Activated T-helper 17 cell treated with anti-CD3 and anti-CD28 coated beads, Interleukin-2, amount 50 U/mL, for 72 hours (primary cell): ENCODE data around the gene IRF5. TPM values are rescaled to one million over a fixed set of nuclear protein-coding genes. Genes with fewer than 3 reads are reported as not detected.

Experiments used
- ATAC-seq: fragments of 150-1000 bp; cut with Tn5 transposase; replicated peaks from 2 replicates; pipeline ENCODE4 v1.10.0; 2021; ENCODE audit warnings: mild to moderate bottlenecking, moderate library complexity
- H3K27ac Mint-ChIP-seq: one replicate; pipeline ENCODE4 v1.8.0; 2022; ENCODE audit warnings: mixed read lengths
- H3K27me3 Mint-ChIP-seq: one replicate; pipeline ENCODE4 v1.8.0; 2022; ENCODE audit warnings: mixed read lengths
- H3K36me3 Mint-ChIP-seq: one replicate; pipeline ENCODE4 v1.8.0; 2022; ENCODE audit warnings: low read depth, mild to moderate bottlenecking, mixed read lengths
- H3K4me1 Mint-ChIP-seq: one replicate; pipeline ENCODE4 v1.8.0; 2022; ENCODE audit warnings: mixed read lengths
- H3K4me3 Mint-ChIP-seq: one replicate; pipeline ENCODE4 v1.8.0; 2022; ENCODE audit warnings: mild to moderate bottlenecking, mixed read lengths
- H3K9me3 Mint-ChIP-seq: one replicate; pipeline ENCODE4 v1.8.0; 2022; ENCODE audit warnings: mixed read lengths
- total RNA-seq, 2 donors: library from RNA; stranded (reverse); gene quantifications; one replicate each; pipeline ENCODE4 v1.2.3, GENCODE V29; 2022

IRF5 gene
- total RNA-seq, 2 donors from 2014 or later, result 22.5 to 25.4 TPM

GRCh38 chr7:128922496-128923410 is 15.0 kb upstream of the IRF5 start:
- H3K36me3 Mint-ChIP-seq, result no peaks in the 10 kb centered on the region
- H3K9me3 Mint-ChIP-seq, result no peaks in the 10 kb centered on the region
- H3K4me3 Mint-ChIP-seq, result no peak overlapping the region
- peaks cover 8% of the 10 kb centered on the region for H3K27me3 Mint-ChIP-seq
- H3K4me1 Mint-ChIP-seq, result no peaks in the 10 kb centered on the region
- H3K27ac Mint-ChIP-seq, result no peak overlapping the region
- ATAC-seq, result no peak

GRCh38 chr7:128923411-128923800 is 14.3 kb upstream of the IRF5 start:
- no peak for ATAC-seq
- H3K27ac Mint-ChIP-seq, result no peak overlapping the region
- H3K4me3 Mint-ChIP-seq, result no peak overlapping the region
- no peaks in the 10 kb centered on the region for H3K9me3 Mint-ChIP-seq
- peaks cover 8% of the 10 kb centered on the region for H3K27me3 Mint-ChIP-seq
- no peaks in the 10 kb centered on the region for H3K4me1 Mint-ChIP-seq
- no peaks in the 10 kb centered on the region for H3K36me3 Mint-ChIP-seq

- no peaks in the 10 kb centered on the region for H3K4me1 Mint-ChIP-seq
- H3K27me3 Mint-ChIP-seq, result peaks cover 8% of the 10 kb centered on the region
- H3K27ac Mint-ChIP-seq, result no peak overlapping the region
- H3K36me3 Mint-ChIP-seq, result no peaks in the 10 kb centered on the region
- ATAC-seq, result no peak
- H3K9me3 Mint-ChIP-seq, result no peaks in the 10 kb centered on the region
- H3K4me3 Mint-ChIP-seq, result no peak overlapping the region
Measured at GRCh38 chr7:128924707-128925588, 12.8 kb upstream of the IRF5 start.

GRCh38 chr7:128928159-128928813 is 9.4 kb upstream of the IRF5 start:
- no peaks in the 10 kb centered on the region for H3K27me3 Mint-ChIP-seq
- no peak overlapping the region for H3K4me3 Mint-ChIP-seq
- H3K9me3 Mint-ChIP-seq, result peaks cover 2% of the 10 kb centered on the region
- no peak for ATAC-seq
- peaks cover 3% of the 10 kb centered on the region for H3K4me1 Mint-ChIP-seq
- H3K27ac Mint-ChIP-seq, result no peak overlapping the region
- H3K36me3 Mint-ChIP-seq, result no peaks in the 10 kb centered on the region

GRCh38 chr7:128928882-128929788 is 8.6 kb upstream of the IRF5 start:
- H3K27ac Mint-ChIP-seq, result no peak overlapping the region
- peaks cover 7% of the 10 kb centered on the region for H3K4me1 Mint-ChIP-seq
- no peaks in the 10 kb centered on the region for H3K36me3 Mint-ChIP-seq
- peaks cover 3% of the 10 kb centered on the region for H3K9me3 Mint-ChIP-seq
- no peaks in the 10 kb centered on the region for H3K27me3 Mint-ChIP-seq
- ATAC-seq, result no peak
- no peak overlapping the region for H3K4me3 Mint-ChIP-seq

GRCh38 chr7:128931190-128931798 is 6.4 kb upstream of the IRF5 start:
- peaks cover 3% of the 10 kb centered on the region for H3K9me3 Mint-ChIP-seq
- peaks cover 7% of the 10 kb centered on the region for H3K4me1 Mint-ChIP-seq
- no peak overlapping the region for H3K27ac Mint-ChIP-seq
- H3K4me3 Mint-ChIP-seq, result no peak overlapping the region
- ATAC-seq, result no peak
- H3K36me3 Mint-ChIP-seq, result no peaks in the 10 kb centered on the region
- H3K27me3 Mint-ChIP-seq, result no peaks in the 10 kb centered on the region

- no peak for ATAC-seq
- Mint-ChIP-seq H3K9me3 (peaks cover 3% of the 10 kb centered on the region), H3K27me3 (no peaks in the 10 kb centered on the region), H3K27ac (peak overlapping the region; percentile 85), H3K4me3 (peak overlapping the region; percentile 79), H3K4me1 (peaks cover 9% of the 10 kb centered on the region), H3K36me3 (no peaks in the 10 kb centered on the region)
Measured at GRCh38 chr7:128931965-128932861, 5.5 kb upstream of the IRF5 start.

- peaks cover 3% of the 10 kb centered on the region for H3K9me3 Mint-ChIP-seq
- peak overlapping the region; percentile 79 for H3K4me3 Mint-ChIP-seq
- H3K27me3 Mint-ChIP-seq, result no peaks in the 10 kb centered on the region
- H3K4me1 Mint-ChIP-seq, result peaks cover 11% of the 10 kb centered on the region
- no peak for ATAC-seq
- H3K27ac Mint-ChIP-seq, result peak overlapping the region; percentile 85
- no peaks in the 10 kb centered on the region for H3K36me3 Mint-ChIP-seq
Measured at GRCh38 chr7:128932862-128933179, 4.9 kb upstream of the IRF5 start.

GRCh38 chr7:128933180-128933891 is 4.4 kb upstream of the IRF5 start:
- ATAC-seq, result peak; percentile 82
- H3K27ac Mint-ChIP-seq, result peak overlapping the region; percentile 85
- peaks cover 12% of the 10 kb centered on the region for H3K4me1 Mint-ChIP-seq
- H3K36me3 Mint-ChIP-seq, result no peaks in the 10 kb centered on the region
- peaks cover 3% of the 10 kb centered on the region for H3K9me3 Mint-ChIP-seq
- peak overlapping the region; percentile 79 for H3K4me3 Mint-ChIP-seq
- H3K27me3 Mint-ChIP-seq, result no peaks in the 10 kb centered on the region

- H3K4me1 Mint-ChIP-seq, result peaks cover 17% of the 10 kb centered on the region
- H3K9me3 Mint-ChIP-seq, result peaks cover 3% of the 10 kb centered on the region
- H3K27me3 Mint-ChIP-seq, result no peaks in the 10 kb centered on the region
- no peak overlapping the region for H3K27ac Mint-ChIP-seq
- H3K4me3 Mint-ChIP-seq, result no peak overlapping the region
- ATAC-seq, result no peak
- H3K36me3 Mint-ChIP-seq, result no peaks in the 10 kb centered on the region
Measured at GRCh38 chr7:128934361-128935341, 3.1 kb upstream of the IRF5 start.

- Mint-ChIP-seq H3K4me3 (no peak overlapping the region), H3K27ac (no peak overlapping the region), H3K9me3 (peaks cover 3% of the 10 kb centered on the region), H3K27me3 (no peaks in the 10 kb centered on the region), H3K36me3 (no peaks in the 10 kb centered on the region), H3K4me1 (peaks cover 17% of the 10 kb centered on the region)
- no peak for ATAC-seq
Measured at GRCh38 chr7:128935342-128935730, 2.4 kb upstream of the IRF5 start.
